Measurements from ENCODE around the gene TBX2.
"Not testable (repeated sequence)": the region's sequence is repeated elsewhere in the genome, so short reads cannot be mapped to it uniquely, and the experiment has no call there.

The TBX2 gene

DNA sequence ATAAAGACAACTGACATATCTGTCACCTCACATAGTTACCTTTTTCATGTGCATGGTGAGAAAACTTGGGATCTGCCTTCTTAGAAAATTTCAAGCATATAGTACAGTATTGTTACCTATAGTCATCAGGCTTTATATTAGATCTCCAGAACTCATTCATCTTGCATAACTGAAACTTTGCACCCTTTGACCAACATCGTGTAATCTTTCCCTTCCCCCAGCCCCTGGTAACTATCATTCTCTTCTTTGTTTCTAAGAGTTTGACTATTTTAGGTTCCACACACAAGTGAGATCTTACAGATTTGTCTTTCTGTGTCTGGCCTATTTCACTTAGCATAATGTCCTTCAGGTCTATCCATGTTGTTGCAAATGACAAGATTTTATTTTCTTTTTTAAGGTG is 29.6 kb downstream of the TBX2 start:
- no peak for DNase-seq (ENCODE audit: low read depth)
- H3K4me3 ChIP-seq (ENCODE audit: low read length): no peak overlapping the region
- TF ChIP-seq, protein P1, sequence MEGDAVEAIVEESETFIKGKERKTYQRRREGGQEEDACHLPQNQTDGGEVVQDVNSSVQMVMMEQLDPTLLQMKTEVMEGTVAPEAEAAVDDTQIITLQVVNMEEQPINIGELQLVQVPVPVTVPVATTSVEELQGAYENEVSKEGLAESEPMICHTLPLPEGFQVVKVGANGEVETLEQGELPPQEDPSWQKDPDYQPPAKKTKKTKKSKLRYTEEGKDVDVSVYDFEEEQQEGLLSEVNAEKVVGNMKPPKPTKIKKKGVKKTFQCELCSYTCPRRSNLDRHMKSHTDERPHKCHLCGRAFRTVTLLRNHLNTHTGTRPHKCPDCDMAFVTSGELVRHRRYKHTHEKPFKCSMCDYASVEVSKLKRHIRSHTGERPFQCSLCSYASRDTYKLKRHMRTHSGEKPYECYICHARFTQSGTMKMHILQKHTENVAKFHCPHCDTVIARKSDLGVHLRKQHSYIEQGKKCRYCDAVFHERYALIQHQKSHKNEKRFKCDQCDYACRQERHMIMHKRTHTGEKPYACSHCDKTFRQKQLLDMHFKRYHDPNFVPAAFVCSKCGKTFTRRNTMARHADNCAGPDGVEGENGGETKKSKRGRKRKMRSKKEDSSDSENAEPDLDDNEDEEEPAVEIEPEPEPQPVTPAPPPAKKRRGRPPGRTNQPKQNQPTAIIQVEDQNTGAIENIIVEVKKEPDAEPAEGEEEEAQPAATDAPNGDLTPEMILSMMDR (conservative IDR thresholded peaks at IDR 0.05; ENCODE audit: low read length): no peak

DNA sequence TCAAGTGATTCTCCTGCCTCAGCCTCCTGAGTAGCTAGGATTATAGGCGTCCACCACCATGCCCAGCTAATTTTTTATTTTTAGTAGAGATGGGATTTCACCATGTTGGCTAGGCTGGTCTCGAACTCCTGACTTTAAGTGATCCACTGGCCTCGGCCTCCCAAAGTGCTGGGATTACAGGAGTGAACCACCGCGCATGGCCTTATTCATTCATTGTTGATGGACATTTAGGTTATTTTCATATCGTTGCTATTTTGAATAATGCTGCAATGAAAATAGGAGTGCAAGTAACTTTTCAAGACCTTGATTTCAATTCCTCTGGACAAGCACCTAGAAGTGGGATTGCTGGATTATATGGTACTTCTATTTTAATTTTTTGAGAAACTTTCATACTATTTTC is 30.2 kb downstream of the TBX2 start:
- H3K4me3 ChIP-seq (ENCODE audit: low read length); DNase-seq (ENCODE audit: low read depth): not testable (repeated sequence)

GRCh38 chr17:61431594-61432311 is 32.1 kb downstream of the TBX2 start:
- DNase-seq (ENCODE audit: low read depth): peak; percentile 53
- no peak overlapping the region for H3K4me3 ChIP-seq (ENCODE audit: low read length)
- TF ChIP-seq, protein P1 (conservative IDR thresholded peaks at IDR 0.05; ENCODE audit: low read length): no peak

DNA sequence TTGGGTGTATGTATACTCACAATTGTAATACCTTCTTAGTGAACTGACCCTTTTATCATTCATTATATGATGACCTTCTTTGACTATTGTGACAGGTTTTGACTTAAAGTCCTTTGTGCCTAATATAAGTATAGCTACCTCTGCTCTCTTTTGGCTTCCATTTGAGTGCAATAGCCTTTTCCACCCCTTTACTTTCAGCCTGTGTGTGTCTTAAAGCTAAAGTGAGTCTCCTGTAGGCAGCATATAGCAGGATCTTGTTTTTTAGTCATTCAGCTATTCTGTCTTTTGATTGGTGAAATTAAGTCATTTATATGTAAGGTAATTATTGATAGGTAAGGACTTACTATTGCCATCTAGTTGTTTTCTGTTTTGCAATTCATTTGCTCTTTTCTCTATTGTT is 36.6 kb downstream of the TBX2 start:
- no peak overlapping the region for H3K4me3 ChIP-seq (ENCODE audit: low read length)
- no peak for DNase-seq (ENCODE audit: low read depth)
- TF ChIP-seq, protein P1 (conservative IDR thresholded peaks at IDR 0.05; ENCODE audit: low read length): no peak

DNA sequence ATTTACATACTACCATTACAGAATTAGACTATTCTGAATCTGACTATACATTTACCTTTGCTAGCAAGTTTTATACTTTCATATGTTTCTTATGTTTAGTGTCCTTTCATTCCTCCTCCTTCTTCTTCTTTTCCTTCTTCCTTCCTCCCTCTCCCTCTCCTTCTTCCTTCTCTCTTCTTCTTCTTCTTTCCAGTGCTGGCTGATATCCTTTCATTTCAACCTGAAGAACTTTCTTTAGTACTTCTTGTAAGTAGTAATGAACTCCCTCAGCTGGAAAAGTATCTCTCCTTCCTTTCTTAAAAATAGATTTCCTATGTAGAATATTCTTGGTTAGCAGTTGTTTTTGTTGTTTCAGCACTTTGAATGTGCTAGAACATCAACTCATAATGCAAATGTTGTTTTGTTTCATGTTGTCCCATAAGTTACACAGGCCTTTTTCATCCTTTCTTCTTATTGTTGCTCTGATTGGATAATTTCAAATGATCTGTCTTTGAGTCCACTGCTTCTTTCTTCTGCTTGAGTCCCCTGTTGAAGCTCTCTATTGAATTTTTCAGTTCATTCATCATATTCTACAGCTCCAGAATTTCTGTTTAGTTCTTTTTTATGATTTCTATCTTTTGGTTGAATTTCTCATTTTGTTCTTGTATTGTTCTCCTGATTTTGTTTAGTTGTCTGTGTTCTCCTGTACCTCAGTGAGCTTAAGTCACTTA is 37.5 kb downstream of the TBX2 start:
- TF ChIP-seq, protein P1 (conservative IDR thresholded peaks at IDR 0.05; ENCODE audit: low read length): no peak
- no peak overlapping the region for H3K4me3 ChIP-seq (ENCODE audit: low read length)
- no peak for DNase-seq (ENCODE audit: low read depth)

DNA sequence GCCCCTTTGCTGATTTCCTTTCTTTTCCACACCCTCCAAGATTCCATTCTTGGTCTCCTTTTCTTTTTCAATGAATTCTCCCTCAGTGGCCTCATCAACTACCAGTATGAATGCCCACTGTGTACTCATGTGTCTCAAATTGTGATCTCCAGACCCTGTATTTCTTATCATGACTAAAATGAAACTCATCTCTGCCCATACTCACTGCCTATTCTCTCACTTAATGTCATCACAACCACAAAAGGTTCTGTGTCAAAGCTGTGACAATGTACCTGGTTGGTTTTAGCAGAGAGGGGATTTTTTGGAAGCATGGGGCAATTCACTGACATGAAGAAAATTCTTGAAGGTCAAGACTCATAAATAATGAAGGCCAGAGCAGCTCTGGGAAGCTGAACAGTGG is 41.1 kb downstream of the TBX2 start:
- TF ChIP-seq, protein P1 (conservative IDR thresholded peaks at IDR 0.05; ENCODE audit: low read length): no peak
- no peak overlapping the region for H3K4me3 ChIP-seq (ENCODE audit: low read length)
- no peak for DNase-seq (ENCODE audit: low read depth)

DNA sequence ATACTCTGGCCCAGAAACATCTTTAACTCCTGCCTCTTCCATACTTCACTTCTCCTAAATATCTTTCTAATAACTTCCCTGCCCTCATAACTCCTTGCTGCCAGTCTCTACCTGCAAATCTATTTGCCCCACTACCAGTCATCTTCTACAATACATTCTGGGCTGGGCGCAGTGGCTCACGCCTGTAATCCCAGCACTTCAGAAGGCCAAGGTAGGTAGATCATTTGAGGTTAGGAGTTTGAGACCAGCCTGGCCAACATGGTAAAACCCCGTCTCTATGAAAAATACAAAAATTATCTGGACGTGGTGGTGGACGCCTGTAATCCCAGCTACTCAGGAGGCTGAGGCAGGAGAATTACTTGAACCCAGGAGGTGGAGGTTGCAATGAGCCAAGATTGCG is 41.9 kb downstream of the TBX2 start:
- DNase-seq (ENCODE audit: low read depth): not testable (repeated sequence)

GRCh38 chr17:61442136-61442775 is 42.6 kb downstream of the TBX2 start:
- TF ChIP-seq, protein P1 (conservative IDR thresholded peaks at IDR 0.05; ENCODE audit: low read length): no peak
- H3K4me3 ChIP-seq (ENCODE audit: low read length): no peak overlapping the region
- DNase-seq (ENCODE audit: low read depth): no peak

More for the DNA sequence above, 41.9 kb downstream of the TBX2 start:
- H3K4me3 ChIP-seq (ENCODE audit: low read length): not testable (repeated sequence)

All from AG10803 (cell line).